ENCODE results near the gene GIPC1. TPM values are rescaled to one million over a fixed set of nuclear protein-coding genes. Genes with fewer than 3 reads are reported as not detected.
A peak's percentile ranks its signal among the peaks of the same experiment; 100 is the strongest.

The GIPC1 gene
- total and polyA plus RNA-seq, 9 of the 15 experiments (the other 6 are each of a cell fraction or from before 2014, with no cell fraction given), result 0.49 to 54.7 (median 24.8) TPM

GRCh38 chr19:14517840-14518505 is 22.0 kb upstream of the GIPC1 start, which contains the start of gene DNAJB1 (continued):
- TF ChIP-seq ZBTB40 (IDR thresholded peaks at IDR 0.05) (no peak; the same call in 1 of the 2 replicates), ZBTB40 (CRISPR knock-in tag; IDR thresholded peaks at IDR 0.05) (0 out of 2 replicates have a peak, but pooled peaks have one; percentile 30), POLR2B (IDR thresholded peaks at IDR 0.05; ENCODE audit: low read depth, partially characterized antibody) (peak; percentile 93), ZNF212 (CRISPR knock-in tag; IDR thresholded peaks at IDR 0.05) (no peak), CHD4 (IDR thresholded peaks at IDR 0.05; ENCODE audit: insufficient read depth, insufficient replicate concordance, low read depth, low read length, poor library complexity, severe bottlenecking) (no peak), TRIM25 (IDR thresholded peaks at IDR 0.05; ENCODE audit: borderline replicate concordance) (no peak), BDP1 (IDR thresholded peaks at IDR 0.05; ENCODE audit: insufficient read depth, insufficient read length) (no peak), ZNF121 (CRISPR knock-in tag; conservative IDR thresholded peaks at IDR 0.05) (no peak)

Measured in K562 (cell line).